Hematopoietic multipotent progenitor cell treated with erythropoietin and hydrocortisone succinate and interleukin-3 and kit ligand, for 17 days (in vitro differentiated cells): ENCODE data around the gene RAB11A.

ENCODE experiments used
- DNase-seq: peaks from one replicate; pipeline ENCODE4 v3.0.0-alpha.2; 2015; ENCODE audit warnings: low spot score

Gene RAB11A

DNA sequence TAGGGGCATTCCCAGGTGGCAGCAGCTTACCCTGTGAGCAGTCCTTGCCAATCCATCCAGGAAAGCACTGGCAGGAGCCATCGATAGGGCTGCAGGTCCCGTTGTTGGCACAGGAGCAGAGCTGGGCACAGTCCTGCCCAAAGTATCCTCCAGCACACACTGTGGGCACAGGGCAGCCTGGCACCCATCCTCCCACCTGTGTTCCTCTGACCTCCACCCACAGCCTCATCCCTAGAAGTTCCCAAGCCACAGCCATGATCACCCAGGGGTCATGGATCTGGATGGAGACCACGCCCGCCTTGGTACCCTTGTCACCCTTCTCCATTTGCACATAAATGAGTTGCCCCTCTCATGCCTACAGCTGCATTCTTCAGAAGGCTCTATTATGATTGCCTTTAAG is 48.6 kb downstream of the RAB11A start:
- no peak for DNase-seq

DNA sequence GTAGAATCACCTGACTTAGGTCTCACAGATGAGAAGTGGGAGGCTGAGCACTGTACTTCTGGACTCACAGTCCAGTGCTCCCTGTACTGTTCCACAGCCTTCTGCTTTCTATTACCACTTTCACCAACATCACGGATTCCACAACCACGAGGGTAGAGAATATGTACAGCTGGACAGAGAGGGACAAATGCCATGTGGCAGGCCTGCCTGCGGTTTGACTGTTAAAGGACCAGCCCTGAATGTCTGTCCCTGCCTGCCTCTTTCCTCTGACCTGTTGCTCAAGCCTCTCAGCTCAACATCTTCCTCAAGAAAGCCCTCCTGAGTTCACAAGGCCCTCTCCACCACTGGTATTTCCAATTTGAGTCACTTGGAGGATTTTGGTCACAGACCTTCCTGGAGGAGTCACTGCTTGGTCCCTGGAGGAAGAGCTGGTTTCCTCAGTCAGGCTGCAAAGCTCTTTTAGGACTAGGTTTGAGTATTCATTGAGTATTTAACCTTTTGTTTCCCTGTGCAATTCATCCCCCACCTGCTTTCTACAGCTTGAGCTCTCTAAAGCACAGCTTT is 49.1 kb downstream of the RAB11A start:
- no peak for DNase-seq

DNA sequence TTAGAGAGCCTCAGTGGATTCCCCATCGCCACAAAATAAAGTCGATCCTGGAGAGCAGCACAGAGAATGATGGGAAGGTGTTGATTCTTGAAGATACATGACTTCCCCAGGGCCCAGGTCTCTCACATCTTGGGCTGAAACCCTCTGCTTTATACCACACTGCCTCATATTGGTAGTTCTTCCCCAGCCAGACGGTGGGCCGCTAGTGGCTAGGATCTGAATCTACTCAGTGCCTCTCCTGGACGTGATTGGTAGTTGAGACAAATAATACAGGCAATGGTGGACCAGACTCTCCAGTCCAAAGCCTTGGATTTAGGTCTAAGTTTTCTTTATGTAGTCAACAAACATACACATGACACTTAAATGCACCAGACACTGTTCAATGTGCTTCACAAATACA is 49.7 kb downstream of the RAB11A start:
- DNase-seq: no peak

DNA sequence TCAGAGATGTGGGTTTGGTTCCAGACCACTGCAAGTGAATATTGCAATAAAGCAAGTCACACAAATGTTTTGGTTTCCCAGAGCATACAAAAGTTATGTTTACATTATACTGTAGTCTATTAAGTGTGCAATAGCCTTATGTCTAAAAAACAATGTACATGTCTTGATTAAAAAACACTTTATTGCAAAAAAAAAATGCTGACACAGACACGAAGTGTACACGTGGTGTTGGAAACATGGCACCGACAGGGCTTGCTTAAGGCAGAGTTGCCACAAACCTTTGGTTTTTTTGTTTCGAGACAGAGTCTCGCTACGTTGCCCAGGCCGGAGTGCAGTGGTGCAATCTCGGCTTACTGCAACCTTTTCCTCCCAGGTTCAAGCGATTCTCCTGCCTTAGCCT is 50.1 kb downstream of the RAB11A start:
- DNase-seq: no peak

DNA sequence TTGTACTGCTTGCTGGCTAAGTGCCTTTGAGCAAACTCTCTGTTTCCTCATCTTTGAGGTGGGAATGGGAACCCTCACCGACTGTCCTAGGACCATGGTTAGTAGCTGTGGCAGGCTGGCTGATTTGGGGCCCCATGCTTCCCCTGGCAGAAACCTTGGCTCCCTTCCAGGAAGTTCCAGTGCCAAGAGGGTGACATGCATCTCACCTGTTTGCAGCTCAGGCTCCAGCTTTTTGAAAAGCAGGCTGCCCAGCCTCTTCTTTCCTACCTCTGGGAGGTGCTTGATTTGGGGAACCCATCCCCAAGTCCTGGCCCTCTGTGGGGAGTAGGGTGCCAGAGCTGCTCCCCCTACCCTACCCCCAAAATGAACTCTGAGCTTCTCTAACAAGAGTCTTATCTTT is 50.8 kb downstream of the RAB11A start:
- DNase-seq: no peak

DNA sequence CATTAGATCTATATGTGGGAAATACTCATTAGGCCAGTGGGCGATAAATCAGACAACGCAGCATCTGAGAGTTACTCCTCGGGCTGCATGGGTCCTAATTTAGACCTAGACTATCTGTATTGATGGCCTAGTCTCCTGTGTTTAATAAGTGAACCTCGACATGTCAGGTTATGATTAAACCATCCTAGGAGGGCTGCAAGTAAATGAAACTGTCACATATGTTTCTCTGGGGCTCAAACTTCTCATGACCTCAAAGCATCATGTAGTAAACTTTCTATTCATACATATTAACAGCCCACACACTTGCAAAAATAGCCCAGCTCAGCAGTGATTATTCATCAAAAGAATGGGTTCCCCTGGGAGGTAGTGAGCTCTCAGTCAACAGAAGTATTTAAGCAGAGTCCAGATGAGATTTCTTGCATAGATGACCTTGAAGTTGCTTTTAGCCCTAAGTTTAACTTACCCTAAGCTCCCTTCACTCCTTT is 51.6 kb downstream of the RAB11A start:
- no peak for DNase-seq

DNA sequence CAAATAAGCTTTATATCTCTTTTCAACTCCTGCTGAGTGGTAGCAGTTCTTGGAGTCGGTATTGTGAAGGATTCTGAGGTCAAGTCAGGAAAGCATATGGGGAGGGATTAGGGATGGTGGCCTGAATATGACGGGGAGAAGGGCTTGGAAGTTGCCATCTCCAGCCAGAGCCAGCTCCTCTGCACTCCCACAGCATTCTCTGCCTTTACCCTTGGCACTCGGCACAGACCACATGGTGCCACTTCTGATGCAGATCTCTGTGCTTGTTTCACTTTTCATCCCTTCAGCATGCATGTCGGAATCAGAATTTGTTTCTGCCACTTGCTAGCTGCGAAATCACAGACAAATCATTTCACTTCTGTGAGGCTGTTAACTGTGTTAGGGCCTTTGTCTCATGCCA is 52.5 kb downstream of the RAB11A start:
- no peak for DNase-seq

DNA sequence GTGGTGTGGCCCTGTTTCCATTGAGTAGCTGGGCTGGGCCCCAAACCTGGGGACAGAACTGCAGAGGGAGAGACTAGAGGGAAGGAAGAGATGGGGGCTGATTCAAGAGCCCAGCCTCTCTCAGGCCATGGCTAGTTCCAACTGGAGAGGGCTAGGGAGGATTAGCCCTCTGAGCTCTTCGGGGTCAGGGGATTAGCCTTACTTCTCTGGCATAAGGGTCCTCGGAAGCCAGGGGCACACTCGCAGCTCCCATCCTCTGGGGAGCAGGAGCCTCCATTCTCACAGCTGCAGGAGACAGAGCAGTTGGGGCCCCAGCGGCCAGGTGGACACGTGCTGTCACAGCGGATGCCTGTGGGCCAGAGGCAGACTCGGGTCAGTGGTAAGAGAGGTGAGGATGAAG is 53.3 kb downstream of the RAB11A start:
- DNase-seq: no peak

DNA sequence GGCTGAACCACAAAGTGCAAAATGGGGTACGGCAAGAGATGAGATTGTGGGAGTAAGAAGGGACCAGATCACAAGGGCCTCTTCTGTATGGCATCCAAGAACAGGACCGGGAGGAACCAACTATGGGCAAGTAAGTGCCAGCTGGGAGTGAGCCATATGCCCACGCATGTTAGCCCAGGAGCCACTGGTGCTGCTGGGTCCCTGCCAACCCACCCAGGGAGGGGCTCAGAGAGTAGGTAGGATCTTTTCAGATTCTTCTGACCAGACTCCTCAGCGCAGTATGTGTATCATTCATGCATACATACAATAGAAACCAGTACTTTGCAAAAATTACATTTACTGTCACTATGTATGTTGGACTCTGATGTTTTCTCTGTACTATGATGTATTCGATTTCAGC is 54.0 kb downstream of the RAB11A start:
- DNase-seq: no peak

DNA sequence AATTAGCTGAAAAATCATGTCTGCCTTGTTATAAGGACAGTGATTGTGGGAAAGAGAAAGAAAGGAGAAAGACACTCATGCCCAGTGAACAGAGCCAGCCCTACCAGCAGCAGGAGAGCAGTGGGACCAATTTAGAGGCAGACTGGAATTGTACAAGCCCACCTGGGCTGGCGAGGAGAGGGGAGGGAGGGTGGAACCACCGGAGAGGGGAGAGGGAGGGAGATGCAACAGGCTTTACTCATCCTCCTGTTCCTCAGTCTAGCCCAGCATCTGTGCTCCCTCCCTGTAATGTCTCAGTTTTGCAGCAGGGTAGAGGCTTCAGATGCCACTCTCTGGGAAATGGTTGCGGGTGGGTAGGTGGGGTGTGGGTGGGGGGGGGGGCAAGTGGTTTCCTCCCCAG is 54.7 kb downstream of the RAB11A start:
- DNase-seq: no peak

DNA sequence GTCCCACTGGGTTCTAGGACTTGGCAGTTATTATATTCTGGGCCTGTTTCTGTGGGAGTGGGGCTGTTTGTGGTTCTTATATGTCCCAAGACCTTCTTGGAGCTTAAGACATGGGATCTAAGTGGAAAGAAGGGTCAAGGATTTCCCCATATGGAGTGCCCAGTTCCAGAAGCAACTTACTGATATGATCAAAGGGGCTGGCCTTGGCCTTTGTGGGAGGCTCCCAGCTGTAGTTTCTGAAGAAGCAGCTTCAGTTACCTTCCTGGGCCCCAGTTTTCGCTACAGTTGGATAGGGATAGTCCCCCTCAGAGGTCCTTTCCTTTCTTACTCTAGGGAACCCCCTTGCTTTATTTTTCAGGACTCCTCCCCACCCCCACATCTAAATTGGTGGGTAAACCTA is 56.0 kb downstream of the RAB11A start:
- DNase-seq: no peak

DNA sequence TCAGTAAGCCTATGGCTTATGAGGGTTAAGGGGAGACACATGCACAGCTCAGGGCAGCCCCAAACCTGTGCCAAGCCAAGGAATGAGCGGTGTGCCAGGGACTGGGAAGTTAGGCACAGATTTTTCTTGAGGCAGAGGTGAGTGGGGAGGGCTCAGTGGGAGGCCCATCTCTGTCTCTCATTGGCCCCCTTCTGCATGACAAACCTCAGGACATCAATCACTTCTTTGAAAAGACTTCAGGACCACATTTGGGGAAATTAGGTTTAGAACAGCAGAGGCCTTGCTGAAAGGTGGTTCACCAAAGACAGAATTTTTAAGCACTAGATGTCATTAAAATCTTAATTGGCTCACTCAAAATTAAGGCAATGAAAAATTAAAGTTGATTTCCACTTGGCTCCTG is 57.2 kb downstream of the RAB11A start:
- no peak for DNase-seq

DNA sequence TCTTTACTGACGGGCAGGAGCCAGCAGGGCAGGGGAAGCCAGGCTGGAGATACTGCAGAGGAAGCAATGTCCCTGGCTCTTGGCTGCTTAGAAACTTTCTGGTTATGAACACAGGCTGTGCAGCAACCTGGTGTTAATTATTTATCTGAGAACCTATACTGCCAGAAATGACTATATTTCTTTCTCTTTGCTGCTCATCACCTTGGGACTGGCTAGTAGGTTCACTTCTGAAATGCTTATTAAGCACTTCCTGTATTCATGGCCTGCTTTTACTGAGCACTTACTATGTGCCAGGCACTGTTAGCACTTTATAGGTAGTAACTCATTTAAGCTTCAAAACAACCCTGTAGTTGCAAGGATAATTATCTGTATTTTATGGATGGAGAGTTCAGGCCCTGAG is 57.6 kb downstream of the RAB11A start:
- no peak for DNase-seq

DNA sequence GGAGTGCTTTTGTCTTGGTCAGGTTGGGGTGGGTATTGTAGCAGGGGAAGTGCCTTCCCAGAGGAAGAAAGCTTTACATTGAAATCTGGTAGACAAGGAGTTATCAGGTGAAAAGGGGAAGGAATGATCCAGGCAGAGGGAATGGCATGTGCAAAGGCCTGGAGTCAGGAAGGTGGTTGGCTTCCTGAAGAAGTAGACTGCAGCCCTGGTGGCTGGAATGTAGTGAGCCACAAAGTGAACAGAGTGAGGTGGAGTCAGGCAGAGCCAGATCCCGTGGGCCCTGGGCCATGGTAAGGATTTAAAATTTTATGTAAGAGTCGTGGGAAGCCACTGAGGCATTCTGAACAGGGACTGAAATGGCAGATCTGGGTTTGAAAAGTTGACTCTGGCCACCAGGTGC is 58.3 kb downstream of the RAB11A start:
- no peak for DNase-seq

DNA sequence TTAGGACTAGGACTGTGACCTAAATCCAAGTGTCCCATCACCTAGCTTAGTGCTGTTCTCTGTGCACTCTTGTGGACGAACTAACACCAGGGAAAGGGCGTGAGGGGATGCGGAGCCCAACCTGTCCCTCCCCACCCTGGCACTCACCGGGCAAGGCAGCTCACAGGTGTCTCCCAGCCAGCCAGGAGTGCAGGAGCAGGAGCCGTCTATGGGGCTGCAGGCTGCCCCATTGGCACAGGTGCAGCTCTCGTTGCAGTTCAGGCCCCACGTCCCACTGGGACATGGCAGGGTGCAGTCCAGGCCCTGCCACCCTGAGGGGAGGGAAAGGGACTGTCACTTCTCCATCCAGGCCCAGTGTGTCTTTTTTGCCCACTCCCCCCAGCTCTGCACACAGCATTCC is 60.3 kb downstream of the RAB11A start:
- DNase-seq: no peak

DNA sequence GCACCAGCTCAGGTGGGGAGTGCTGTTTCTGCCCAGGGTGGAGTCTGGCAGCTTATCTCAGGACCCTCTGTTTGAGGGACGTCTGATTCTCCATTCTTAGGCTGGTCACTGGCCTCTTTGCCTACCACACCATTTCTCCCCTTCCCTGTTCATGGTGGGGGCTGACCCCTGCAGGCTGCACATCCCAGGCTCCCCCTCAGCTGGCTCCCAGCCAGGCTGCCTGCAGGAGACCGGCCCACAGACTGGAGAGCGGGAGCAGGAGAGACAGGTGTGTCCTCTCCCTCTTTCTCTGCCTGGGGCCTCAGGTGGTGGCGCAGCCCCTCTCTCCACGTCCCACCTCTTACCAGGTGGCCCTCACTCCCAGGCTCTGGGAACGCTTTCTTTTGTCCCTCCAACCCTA is 60.8 kb downstream of the RAB11A start:
- no peak for DNase-seq

DNA sequence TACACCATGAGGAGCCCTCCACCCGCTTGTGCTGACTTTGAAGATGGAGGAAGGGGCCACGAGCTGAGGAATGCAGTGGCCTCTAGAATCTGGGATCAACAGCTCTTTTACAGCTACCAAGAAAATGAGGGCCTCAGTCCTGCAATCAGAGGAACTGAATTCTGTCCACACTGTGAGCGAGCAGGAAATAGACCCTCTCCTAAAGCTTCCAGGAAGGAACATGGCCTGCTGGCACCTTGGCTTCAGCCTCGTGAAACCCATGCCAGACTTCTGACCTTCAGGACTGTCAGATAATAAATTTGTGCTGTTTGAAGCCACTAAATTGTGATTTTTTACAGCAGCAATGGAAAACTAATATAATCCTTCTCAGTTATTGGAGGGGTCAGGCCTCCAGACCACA is 61.9 kb downstream of the RAB11A start:
- no peak for DNase-seq

DNA sequence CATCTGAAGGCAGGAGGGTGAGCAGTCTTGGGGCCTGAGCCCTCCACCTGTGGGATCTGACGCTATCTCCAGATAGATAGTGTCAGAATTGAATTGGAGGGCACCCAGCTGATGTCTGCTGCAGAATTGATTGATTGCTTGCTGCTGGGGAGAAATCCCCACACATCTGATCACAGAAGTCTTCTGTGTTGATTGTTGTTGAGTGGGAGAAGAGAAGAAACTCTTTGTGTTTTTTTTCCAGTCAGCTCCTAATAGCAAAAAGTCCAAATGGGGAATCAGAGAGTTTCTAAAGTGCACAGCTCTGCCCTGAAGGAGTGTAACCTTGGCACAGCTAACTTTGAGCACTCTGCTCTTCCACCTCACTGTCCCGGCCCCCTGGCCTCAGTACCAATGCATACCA is 66.1 kb downstream of the RAB11A start:
- DNase-seq: no peak

DNA sequence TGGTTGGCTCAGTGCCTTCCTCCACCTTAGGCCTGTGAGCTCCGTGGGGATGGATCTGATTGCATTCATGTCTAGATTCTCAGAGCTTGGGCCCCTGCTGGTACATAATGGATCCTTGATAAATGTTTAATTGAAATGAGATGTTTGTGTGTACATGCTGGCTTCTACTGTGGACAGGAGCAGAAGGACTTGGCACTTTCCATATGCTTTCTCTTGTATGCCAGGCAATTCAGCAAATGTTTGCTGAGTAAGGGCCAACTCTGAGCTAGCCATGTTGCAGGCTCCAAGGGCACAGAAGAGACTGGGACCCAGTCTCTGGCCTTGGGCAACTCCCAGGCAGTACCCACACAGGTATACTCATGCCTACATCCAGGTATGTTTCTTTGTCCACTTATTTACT is 67.0 kb downstream of the RAB11A start:
- no peak for DNase-seq

DNA sequence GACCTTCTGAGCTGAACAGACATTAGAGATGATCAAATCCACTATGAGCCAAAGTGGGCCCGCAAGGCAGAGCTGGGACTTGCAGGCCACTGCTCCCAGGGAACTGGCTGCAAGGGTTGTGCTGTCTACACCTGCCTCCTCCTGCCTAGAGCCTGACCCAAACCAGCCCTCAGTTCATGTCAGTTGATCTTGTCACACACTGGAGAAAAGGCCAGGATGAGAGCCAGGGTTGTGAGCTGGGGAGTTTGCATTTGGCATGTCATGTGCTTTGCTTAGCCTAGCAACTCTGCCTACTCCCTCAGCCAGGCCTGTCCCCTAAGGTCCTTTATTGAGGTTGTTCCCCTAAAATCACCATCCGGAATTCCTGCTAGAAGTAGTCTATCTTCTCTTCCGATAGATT is 67.8 kb downstream of the RAB11A start:
- DNase-seq: no peak

DNA sequence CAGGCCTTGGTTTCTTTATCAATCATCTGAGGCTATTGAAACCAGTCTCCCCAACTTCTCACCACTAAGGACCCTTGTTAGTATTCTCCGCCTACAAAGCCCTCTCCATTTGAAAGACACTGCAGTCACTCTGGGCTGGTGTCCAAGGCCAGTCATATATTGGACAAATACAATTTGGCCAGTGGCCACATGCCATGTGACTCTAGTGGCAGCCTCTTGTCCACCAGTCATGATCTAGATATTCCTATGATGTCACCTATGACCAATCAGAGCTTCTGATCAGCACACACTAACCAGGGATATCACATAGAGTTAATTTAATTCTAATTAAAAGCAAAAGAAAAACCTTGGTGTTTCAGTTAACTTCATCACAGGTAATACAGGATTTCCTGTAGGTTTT is 68.2 kb downstream of the RAB11A start:
- DNase-seq: no peak

DNA sequence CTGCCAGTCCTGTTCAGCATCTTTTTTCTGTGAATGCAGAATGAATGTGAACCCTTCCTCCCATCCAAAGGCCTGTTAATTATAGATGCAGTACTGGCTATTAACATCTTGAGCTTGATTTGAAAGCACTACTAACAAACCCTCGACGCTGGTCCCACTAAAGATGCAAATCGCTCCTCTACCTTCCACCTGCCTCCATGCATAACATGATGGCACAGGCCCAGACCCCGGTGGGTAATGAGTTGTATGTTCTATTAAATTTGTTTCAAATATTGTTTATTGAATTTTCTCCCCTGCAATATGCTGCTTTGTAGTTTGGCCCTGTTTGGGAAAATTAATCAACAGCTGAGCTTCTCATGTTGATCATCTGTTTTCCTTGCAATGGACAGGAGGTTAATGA is 69.3 kb downstream of the RAB11A start:
- DNase-seq: no peak

DNA sequence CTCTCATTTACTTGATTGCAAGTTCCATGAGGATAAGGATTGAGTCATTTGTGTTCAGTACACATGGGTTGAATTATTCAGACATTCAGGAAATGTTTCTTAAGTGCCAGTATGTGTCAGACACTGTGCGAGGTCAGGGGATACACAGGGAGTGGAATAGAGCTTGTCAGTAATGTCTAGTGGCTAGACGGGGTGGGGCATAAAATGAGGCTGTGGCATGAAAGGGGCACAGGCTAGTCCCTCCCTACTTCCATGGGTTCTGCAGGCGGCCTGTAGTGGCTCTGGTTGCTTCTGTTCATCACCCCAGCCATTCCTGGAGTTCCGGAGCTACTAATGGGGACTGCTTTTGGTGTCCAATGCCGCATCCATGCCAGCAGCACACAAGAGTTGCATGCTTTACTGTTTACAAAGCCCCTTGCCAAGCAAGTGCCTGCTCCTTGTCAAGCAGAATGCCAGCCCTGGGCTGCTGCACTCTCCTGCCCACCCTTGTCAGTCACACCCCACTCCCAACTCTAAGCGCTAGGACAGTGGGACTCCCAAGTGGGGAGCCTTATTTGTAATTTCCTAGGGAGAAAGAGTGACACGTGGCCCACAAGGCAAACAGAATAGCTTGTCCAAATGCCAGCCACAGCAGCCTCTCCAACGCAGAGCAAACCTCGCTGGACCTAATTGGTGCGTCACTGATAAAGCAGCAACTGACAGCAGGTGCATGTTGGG is 70.8 kb downstream of the RAB11A start:
- DNase-seq: no peak

DNA sequence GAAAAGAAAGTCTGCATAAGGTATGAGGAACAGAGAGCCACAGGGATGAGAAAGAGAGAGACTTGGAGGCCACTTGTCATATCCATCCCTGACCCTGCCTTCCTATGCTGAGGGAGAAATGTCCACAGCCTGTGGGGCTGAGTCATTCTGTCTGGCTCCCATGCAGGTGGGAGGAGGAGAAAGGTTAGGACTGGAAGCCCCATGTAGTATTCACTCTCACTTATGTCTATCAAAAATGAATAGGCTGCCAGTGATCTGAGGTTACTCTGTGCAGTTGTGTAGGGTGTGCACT is 71.3 kb downstream of the RAB11A start:
- DNase-seq: no peak
